Bronchial epithelial cell (primary cell): ENCODE measurements around the gene KCNS3. TPM values are rescaled to one million over a fixed set of nuclear protein-coding genes. Genes with fewer than 3 reads are reported as not detected.

ENCODE experiments used
- DNase-seq: peaks from one replicate; pipeline ENCODE4 v3.0.0-alpha.2; 2010; ENCODE audit warnings: low read depth
- FAIRE-seq: peaks from 2 replicates; lab custom pipeline; 2011; peaks lifted over from hg19 to GRCh38; lab: Jason Lieb, UNC
- H3K27me3 ChIP-seq: 2 replicates; pipeline ENCODE4 v1.5.1; 2011; ENCODE audit warnings: low read length; ENCODE audit not compliant: control insufficient read depth, insufficient read depth
- H3K36me3 ChIP-seq: 2 replicates; pipeline ENCODE4 v1.5.1; 2011; ENCODE audit warnings: low read length; ENCODE audit not compliant: control insufficient read depth, insufficient read depth
- H3K4me3 ChIP-seq: 2 replicates; pipeline ENCODE4 v1.5.1; 2011; ENCODE audit warnings: mild to moderate bottlenecking, low read depth, low read length, control low read depth
- CTCF ChIP-seq: IDR thresholded peaks from 2 replicates; pipeline ENCODE4 v1.5.1; 2011; ENCODE audit warnings: mild to moderate bottlenecking, moderate library complexity, low read length, control low read depth, inconsistent platforms; ENCODE audit not compliant: insufficient read depth, severe bottlenecking
- total RNA-seq: library from RNA; depleted of rRNA; stranded (reverse); fragments of >200 nt; gene quantifications from 2 replicates; pipeline ENCODE4 v1.2.1, GENCODE V29; 2014

Gene KCNS3
- total RNA-seq, 1 donor from 2014 or later, result 6.8 TPM

- H3K4me3 ChIP-seq, result no peak overlapping the region
- DNase-seq (no peak), FAIRE-seq (no peak)
- H3K36me3 ChIP-seq, result no peaks in the 10 kb centered on the region
- TF ChIP-seq CTCF, result no peak
- H3K27me3 ChIP-seq, result no peaks in the 10 kb centered on the region
These were observed 16.1 kb downstream of the KCNS3 start for GRCh38 chr2:17894556-17894955.

GRCh38 chr2:17899871-17900270 is 21.4 kb downstream of the KCNS3 start:
- H3K4me3 ChIP-seq, result no peak overlapping the region
- H3K27me3 ChIP-seq, result no peaks in the 10 kb centered on the region
- TF ChIP-seq CTCF, result no peak
- no peak for FAIRE-seq
- peak; percentile 25 for DNase-seq
- no peaks in the 10 kb centered on the region for H3K36me3 ChIP-seq

- no peaks in the 10 kb centered on the region for H3K36me3 ChIP-seq
- DNase-seq, result peak; percentile 75
These were observed 22.8 kb downstream of the KCNS3 start for GRCh38 chr2:17901246-17901645.

GRCh38 chr2:17910980-17911379 is 32.5 kb downstream of the KCNS3 start:
- H3K4me3 ChIP-seq, result no peak overlapping the region
- peaks cover 1% of the 10 kb centered on the region for H3K27me3 ChIP-seq
- TF ChIP-seq CTCF, result no peak
- DNase-seq, result no peak
- FAIRE-seq, result no peak
- H3K36me3 ChIP-seq, result no peaks in the 10 kb centered on the region

More at GRCh38 chr2:17901246-17901645, 22.8 kb downstream of the KCNS3 start:
- Histone ChIP-seq H3K4me3 (no peak overlapping the region), H3K27me3 (no peaks in the 10 kb centered on the region)
- peak; percentile 83 for FAIRE-seq
- TF ChIP-seq CTCF, result no peak

- DNase-seq, result no peak
- no peaks in the 10 kb centered on the region for H3K36me3 ChIP-seq
- TF ChIP-seq CTCF, result no peak
- no peak for FAIRE-seq
- H3K27me3 ChIP-seq, result peaks cover 1% of the 10 kb centered on the region
- H3K4me3 ChIP-seq, result no peak overlapping the region
These were observed 33.2 kb downstream of the KCNS3 start for GRCh38 chr2:17911491-17912260.
